Measurements from ENCODE around the gene CDK8. TPM values are rescaled to one million over a fixed set of nuclear protein-coding genes. Genes with fewer than 3 reads are reported as not detected.

The CDK8 gene
- total and polyA plus RNA-seq, 8 donors = 9.4 to 48.4 (median 13.1) TPM

- intact Hi-C loops (cut with DNase I; ENCODE audit: low total_unique reads) = no loop called here
- Histone ChIP-seq H3K4me3 (no peak overlapping the region), H3K27me3 (no peaks in the 10 kb centered on the region), H3K36me3 (peaks cover 7 to 23% (median 22%) of the 10 kb centered on the region in 4 donors), H3K4me1 (peaks cover 0 to 11% (median 4%) of the 10 kb centered on the region in 4 donors), H3K27ac (no peak overlapping the region), H3K9me3 (no peaks in the 10 kb centered on the region)
- no peak for TF ChIP-seq POLR2AphosphoS5 (IDR thresholded peaks at IDR 0.05)
- no peak for TF ChIP-seq POLR2A (IDR thresholded peaks at IDR 0.05)
- TF ChIP-seq EP300 (IDR thresholded peaks at IDR 0.05) = no peak
- no peak for TF ChIP-seq CTCF (IDR thresholded peaks at IDR 0.05)
- no peak for DNase-seq
- 83 to 95% (median 94%) methylated on average over 2 of the region's 2 CpGs for WGBS, 5 donors
Observed at GRCh38 chr13:26382366-26382765, 128.4 kb downstream of the CDK8 start.

- no peaks in the 10 kb centered on the region for H3K9me3 ChIP-seq
- peaks cover 0 to 11% (median 4%) of the 10 kb centered on the region in 4 donors for H3K4me1 ChIP-seq
- WGBS, 5 donors = 76 to 85% (median 80%) methylated on average over 4 of the region's 4 CpGs
- peaks cover 12 to 27% (median 26%) of the 10 kb centered on the region in 4 donors for H3K36me3 ChIP-seq
- TF ChIP-seq CTCF (IDR thresholded peaks at IDR 0.05) = no peak
- no peak overlapping the region for H3K4me3 ChIP-seq
- intact Hi-C loops (cut with DNase I; ENCODE audit: low total_unique reads) = no loop called here
- H3K27me3 ChIP-seq = no peaks in the 10 kb centered on the region
- no peak for DNase-seq
- H3K27ac ChIP-seq = no peak overlapping the region
Observed at GRCh38 chr13:26382835-26383234, 128.9 kb downstream of the CDK8 start.

- Histone ChIP-seq H3K9me3 (no peaks in the 10 kb centered on the region), H3K36me3 (peaks cover 19 to 42% (median 41%) of the 10 kb centered on the region in 4 donors), H3K27ac (no peak overlapping the region), H3K27me3 (no peaks in the 10 kb centered on the region), H3K4me3 (no peak overlapping the region), H3K4me1 (peaks cover 0 to 11% (median 4%) of the 10 kb centered on the region in 4 donors)
- no peak for DNase-seq
- no peak for TF ChIP-seq POLR2A (IDR thresholded peaks at IDR 0.05)
- 67 to 81% (median 73%) methylated on average over 1 of the region's 1 CpG for WGBS, 5 donors
- intact Hi-C loops (cut with DNase I; ENCODE audit: low total_unique reads) = no loop called here
Observed at GRCh38 chr13:26384587-26384986, 130.7 kb downstream of the CDK8 start.

- Histone ChIP-seq H3K36me3 (peaks cover 20 to 53% (median 47%) of the 10 kb centered on the region in 4 donors), H3K27ac (no peak overlapping the region), H3K4me3 (no peak overlapping the region), H3K9me3 (no peaks in the 10 kb centered on the region), H3K27me3 (no peaks in the 10 kb centered on the region), H3K4me1 (peaks cover 0 to 16% (median 8%) of the 10 kb centered on the region in 4 donors)
- intact Hi-C loops (cut with DNase I; ENCODE audit: low total_unique reads) = no loop called here
- 65 to 86% (median 72%) methylated on average over 1 of the region's 1 CpG for WGBS, 5 donors
- DNase-seq = no peak
- TF ChIP-seq CTCF (IDR thresholded peaks at IDR 0.05) (no peak), EP300 (IDR thresholded peaks at IDR 0.05) (no peak), POLR2AphosphoS5 (IDR thresholded peaks at IDR 0.05) (no peak), POLR2A (IDR thresholded peaks at IDR 0.05) (no peak)
Observed at GRCh38 chr13:26386026-26386425, 132.1 kb downstream of the CDK8 start.

GRCh38 chr13:26390203-26390602 lies 136.3 kb downstream of the CDK8 start:
- H3K4me3 ChIP-seq = no peak overlapping the region
- no peak overlapping the region for H3K27ac ChIP-seq
- no peak for TF ChIP-seq CTCF (IDR thresholded peaks at IDR 0.05)
- no peak for TF ChIP-seq POLR2AphosphoS5 (IDR thresholded peaks at IDR 0.05)
- TF ChIP-seq EP300 (IDR thresholded peaks at IDR 0.05) = no peak
- no peak for TF ChIP-seq POLR2A (IDR thresholded peaks at IDR 0.05)
- intact Hi-C loops (cut with DNase I; ENCODE audit: low total_unique reads) = no loop called here
- H3K4me1 ChIP-seq = peaks cover 0 to 8% (median 3%) of the 10 kb centered on the region in 4 donors
- no peaks in the 10 kb centered on the region for H3K9me3 ChIP-seq
- peaks cover 20 to 51% (median 44%) of the 10 kb centered on the region in 4 donors for H3K36me3 ChIP-seq
- H3K27me3 ChIP-seq = no peaks in the 10 kb centered on the region
- DNase-seq = no peak
- 45 to 74% (median 58%) methylated on average over 3 of the region's 3 CpGs for WGBS, 5 donors
